ENCODE results near the gene GTF2F2. TPM values are rescaled to one million over a fixed set of nuclear protein-coding genes. Genes with fewer than 3 reads are reported as not detected.

GTF2F2 gene, protein sequence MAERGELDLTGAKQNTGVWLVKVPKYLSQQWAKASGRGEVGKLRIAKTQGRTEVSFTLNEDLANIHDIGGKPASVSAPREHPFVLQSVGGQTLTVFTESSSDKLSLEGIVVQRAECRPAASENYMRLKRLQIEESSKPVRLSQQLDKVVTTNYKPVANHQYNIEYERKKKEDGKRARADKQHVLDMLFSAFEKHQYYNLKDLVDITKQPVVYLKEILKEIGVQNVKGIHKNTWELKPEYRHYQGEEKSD
- polyA plus RNA-seq: 10 to 100 TPM; 15.1 to 19.0 TPM

DNA sequence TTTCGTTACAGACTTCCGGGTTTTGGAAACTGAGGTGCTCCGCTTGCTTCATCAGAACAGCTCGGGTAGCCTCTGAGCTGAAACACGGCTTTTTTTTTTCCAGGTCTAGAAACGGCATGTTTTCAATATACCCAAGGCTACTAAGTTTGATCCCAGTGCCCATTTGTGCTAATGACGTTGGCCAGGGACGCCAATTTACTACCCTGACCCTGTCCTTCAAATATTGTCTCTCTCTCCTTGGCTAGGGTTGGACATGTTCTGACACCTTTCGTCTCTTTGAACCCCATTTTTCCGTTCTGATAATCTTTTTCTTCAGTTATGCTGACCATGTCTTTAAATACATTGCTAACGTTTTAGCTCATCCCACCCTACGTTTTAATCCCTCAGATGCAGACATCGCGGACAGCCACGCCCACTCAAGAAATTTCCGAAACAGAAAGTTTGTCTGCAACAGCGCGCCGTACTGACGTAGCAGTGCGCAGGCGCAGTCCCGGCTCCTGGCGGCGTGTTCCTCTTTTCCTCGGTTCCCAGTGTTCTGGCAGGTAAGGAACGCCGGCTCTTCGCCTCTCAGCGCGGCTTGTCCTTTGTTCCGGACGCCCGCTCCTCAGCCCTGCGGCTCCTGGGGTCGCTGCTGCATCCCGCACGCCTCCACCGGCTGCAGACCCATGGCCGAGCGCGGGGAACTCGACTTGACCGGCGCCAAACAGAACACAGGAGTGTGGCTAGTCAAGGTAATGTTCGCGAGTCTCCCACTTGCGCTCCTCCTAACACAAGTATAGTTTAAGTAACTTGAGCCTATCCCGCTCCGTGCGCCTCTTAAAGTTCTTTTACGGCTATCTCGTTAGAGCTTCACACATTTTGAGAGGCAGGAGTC, at the start of gene GTF2F2:
TSS of gene GTF2F2 (plus strand) at position 520 of the 874 bp plus-strand sequence. CDS start at position 666, 146 bp downstream.
- H3K9me3 ChIP-seq (ENCODE audit: control insufficient read depth in 2 of 2, insufficient read depth in 1 of 2, low read depth in 1 of 2, low read length in 1 of 2): no peaks in the 10 kb centered on the region
- H3K27ac ChIP-seq (ENCODE audit: low read depth in 2 of 2, low read length in 1 of 2): peak within 1 kb of the TSS; percentile 81 to 84
- H3K36me3 ChIP-seq (ENCODE audit: control insufficient read depth in 2 of 2, insufficient read depth in 2 of 2, low read length in 1 of 2): peaks cover 0 to 3% of the 10 kb centered on the region in 2 donors
- peak within 1 kb of the TSS; percentile 79 to 88 for H3K4me3 ChIP-seq (ENCODE audit: low read depth in 1 of 2, low read length in 2 of 2)
- H3K4me1 ChIP-seq (ENCODE audit: control insufficient read depth in 2 of 2, insufficient read depth in 2 of 2, low read length in 1 of 2): peaks cover 0 to 2% of the 10 kb centered on the region in 2 donors
- no peaks in the 10 kb centered on the region for H3K27me3 ChIP-seq (ENCODE audit: control insufficient read depth in 1 of 2, insufficient read depth in 2 of 2, low read length in 2 of 2)
- WGBS, 2 donors: 0 to 1% methylated on average over 53 of the region's 53 CpGs

DNA sequence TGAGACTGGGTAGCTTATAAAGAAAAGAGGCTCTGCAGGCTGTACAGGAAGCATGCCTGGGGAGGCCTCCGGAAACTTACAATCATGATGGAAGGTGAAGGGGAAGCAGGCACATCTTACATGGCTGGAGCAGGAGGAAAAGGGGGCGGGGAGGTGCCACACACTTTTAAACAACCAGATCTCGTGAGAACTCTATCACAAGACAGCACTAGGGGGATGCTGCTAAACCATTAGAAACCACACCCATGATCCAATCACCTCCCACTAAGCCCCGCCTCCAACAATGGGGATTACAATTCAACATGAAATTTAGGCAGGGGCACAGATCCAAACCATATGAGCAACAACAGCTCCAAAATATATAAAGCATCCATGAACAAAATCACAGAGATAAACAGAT, 46.5 kb upstream of the GTF2F2 start:
- no peaks in the 10 kb centered on the region for H3K4me1 ChIP-seq (ENCODE audit: control insufficient read depth in 2 of 2, insufficient read depth in 2 of 2, low read length in 1 of 2)
- no peaks in the 10 kb centered on the region for H3K27me3 ChIP-seq (ENCODE audit: control insufficient read depth in 1 of 2, insufficient read depth in 2 of 2, low read length in 2 of 2)
- H3K9me3 ChIP-seq (ENCODE audit: control insufficient read depth in 2 of 2, insufficient read depth in 1 of 2, low read depth in 1 of 2, low read length in 1 of 2): no peaks in the 10 kb centered on the region
- no peaks in the 10 kb centered on the region for H3K36me3 ChIP-seq (ENCODE audit: control insufficient read depth in 2 of 2, insufficient read depth in 2 of 2, low read length in 1 of 2)
- WGBS, 2 donors: 80 to 81% methylated on average over 4 of the region's 4 CpGs
- no peak overlapping the region for H3K4me3 ChIP-seq (ENCODE audit: low read depth in 1 of 2, low read length in 2 of 2)
- H3K27ac ChIP-seq (ENCODE audit: low read depth in 2 of 2, low read length in 1 of 2): no peak overlapping the region

DNA sequence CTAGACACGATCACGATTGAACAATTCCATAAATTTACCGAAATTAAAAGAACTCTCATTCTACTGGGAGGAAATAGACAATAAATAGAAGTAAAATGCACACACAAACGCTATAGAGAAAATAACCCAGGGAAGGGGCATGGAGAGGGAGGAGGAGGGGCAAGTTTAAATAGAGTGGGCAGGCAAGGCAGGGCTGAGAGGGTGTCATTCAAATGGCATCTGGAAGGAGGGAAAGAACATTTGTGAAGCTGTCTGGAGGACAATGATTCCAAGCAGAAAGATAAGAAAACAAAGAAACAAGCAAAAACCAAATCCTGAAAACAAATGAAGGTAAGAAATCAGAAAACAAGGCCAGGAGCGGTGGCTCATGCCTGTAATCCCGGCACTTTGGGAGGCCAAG, 45.6 kb upstream of the GTF2F2 start:
- H3K27ac ChIP-seq (ENCODE audit: low read depth in 2 of 2, low read length in 1 of 2): no peak overlapping the region
- WGBS, 2 donors: 81 to 86% methylated on average over 6 of the region's 6 CpGs
- no peaks in the 10 kb centered on the region for H3K36me3 ChIP-seq (ENCODE audit: control insufficient read depth in 2 of 2, insufficient read depth in 2 of 2, low read length in 1 of 2)
- H3K4me3 ChIP-seq (ENCODE audit: low read depth in 1 of 2, low read length in 2 of 2): no peak overlapping the region
- no peaks in the 10 kb centered on the region for H3K27me3 ChIP-seq (ENCODE audit: control insufficient read depth in 1 of 2, insufficient read depth in 2 of 2, low read length in 2 of 2)
- no peaks in the 10 kb centered on the region for H3K9me3 ChIP-seq (ENCODE audit: control insufficient read depth in 2 of 2, insufficient read depth in 1 of 2, low read depth in 1 of 2, low read length in 1 of 2)
- no peaks in the 10 kb centered on the region for H3K4me1 ChIP-seq (ENCODE audit: control insufficient read depth in 2 of 2, insufficient read depth in 2 of 2, low read length in 1 of 2)

DNA sequence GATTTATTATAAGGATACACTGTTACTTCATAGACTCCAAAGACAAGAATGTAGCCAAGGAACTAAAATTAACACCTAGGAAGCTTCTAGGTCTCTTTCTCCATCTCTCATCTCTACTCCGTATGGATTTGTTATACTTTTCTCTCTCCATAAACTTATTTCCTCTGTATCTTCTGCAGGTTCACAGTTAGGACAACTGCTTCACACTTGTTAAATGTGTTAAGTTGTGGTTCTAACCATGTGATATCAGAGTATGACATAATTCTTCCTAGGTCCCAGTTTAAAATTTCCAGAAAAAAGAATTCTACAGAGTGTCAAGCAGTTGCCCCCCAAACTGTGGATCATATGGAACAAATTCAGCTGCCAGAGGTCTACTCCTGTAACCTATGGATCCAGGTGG, 42.3 kb upstream of the GTF2F2 start:
- Histone ChIP-seq H3K27ac (ENCODE audit: low read depth in 2 of 2, low read length in 1 of 2) (no peak overlapping the region), H3K4me1 (ENCODE audit: control insufficient read depth in 2 of 2, insufficient read depth in 2 of 2, low read length in 1 of 2) (no peaks in the 10 kb centered on the region), H3K27me3 (ENCODE audit: control insufficient read depth in 1 of 2, insufficient read depth in 2 of 2, low read length in 2 of 2) (no peaks in the 10 kb centered on the region), H3K36me3 (ENCODE audit: control insufficient read depth in 2 of 2, insufficient read depth in 2 of 2, low read length in 1 of 2) (no peaks in the 10 kb centered on the region), H3K9me3 (ENCODE audit: control insufficient read depth in 2 of 2, insufficient read depth in 1 of 2, low read depth in 1 of 2, low read length in 1 of 2) (no peaks in the 10 kb centered on the region), H3K4me3 (ENCODE audit: low read depth in 1 of 2, low read length in 2 of 2) (no peak overlapping the region)
- WGBS, 2 donors: 75 to 80% methylated on average over 1 of the region's 1 CpG

DNA sequence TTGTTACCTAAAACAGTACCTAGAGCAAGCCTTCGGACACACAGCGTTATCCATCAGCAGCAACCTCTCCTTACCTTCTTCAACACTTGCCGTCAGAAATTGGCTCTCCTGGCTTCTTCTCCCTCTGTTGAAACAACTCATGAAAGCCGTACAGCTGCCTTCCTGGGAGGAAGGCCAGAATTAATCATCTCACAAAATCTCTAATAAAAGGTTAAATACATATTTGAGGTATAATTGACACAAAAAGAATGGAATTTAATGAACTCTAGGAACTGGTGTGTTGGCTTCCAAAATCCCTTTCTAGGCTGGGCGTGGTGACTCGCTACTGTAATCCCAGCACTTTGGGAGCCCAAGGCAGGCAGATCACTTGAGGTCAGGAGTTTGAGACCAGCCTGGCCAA, 37.3 kb upstream of the GTF2F2 start:
- H3K27me3 ChIP-seq (ENCODE audit: control insufficient read depth in 1 of 2, insufficient read depth in 2 of 2, low read length in 2 of 2): no peaks in the 10 kb centered on the region
- H3K9me3 ChIP-seq (ENCODE audit: control insufficient read depth in 2 of 2, insufficient read depth in 1 of 2, low read depth in 1 of 2, low read length in 1 of 2): no peaks in the 10 kb centered on the region
- H3K4me1 ChIP-seq (ENCODE audit: control insufficient read depth in 2 of 2, insufficient read depth in 2 of 2, low read length in 1 of 2): no peaks in the 10 kb centered on the region
- WGBS, 2 donors: 52 to 70% methylated on average over 6 of the region's 6 CpGs
- no peaks in the 10 kb centered on the region for H3K36me3 ChIP-seq (ENCODE audit: control insufficient read depth in 2 of 2, insufficient read depth in 2 of 2, low read length in 1 of 2)
- no peak overlapping the region for H3K27ac ChIP-seq (ENCODE audit: low read depth in 2 of 2, low read length in 1 of 2)
- no peak overlapping the region for H3K4me3 ChIP-seq (ENCODE audit: low read depth in 1 of 2, low read length in 2 of 2)

DNA sequence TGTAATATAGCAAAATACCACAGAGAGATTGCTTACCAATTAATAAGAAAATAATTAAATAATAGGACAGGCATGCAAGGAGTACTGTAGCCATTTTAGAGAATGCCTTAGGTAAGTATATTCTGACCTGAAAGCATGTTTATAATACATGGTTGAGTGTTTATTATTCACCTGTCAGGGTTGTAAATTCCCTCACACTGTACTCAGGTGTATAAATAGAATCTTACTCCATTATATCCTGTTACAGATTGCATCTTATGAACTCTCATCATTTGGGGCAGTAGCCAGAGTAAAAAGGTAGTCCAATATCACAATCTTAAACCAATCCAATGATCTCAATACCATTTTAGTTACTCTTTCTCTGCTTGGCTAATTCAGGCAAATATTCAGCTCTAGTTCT, 35.8 kb upstream of the GTF2F2 start:
- Histone ChIP-seq H3K27me3 (ENCODE audit: control insufficient read depth in 1 of 2, insufficient read depth in 2 of 2, low read length in 2 of 2) (no peaks in the 10 kb centered on the region), H3K4me1 (ENCODE audit: control insufficient read depth in 2 of 2, insufficient read depth in 2 of 2, low read length in 1 of 2) (no peaks in the 10 kb centered on the region), H3K9me3 (ENCODE audit: control insufficient read depth in 2 of 2, insufficient read depth in 1 of 2, low read depth in 1 of 2, low read length in 1 of 2) (no peaks in the 10 kb centered on the region), H3K36me3 (ENCODE audit: control insufficient read depth in 2 of 2, insufficient read depth in 2 of 2, low read length in 1 of 2) (no peaks in the 10 kb centered on the region), H3K4me3 (ENCODE audit: low read depth in 1 of 2, low read length in 2 of 2) (no peak overlapping the region), H3K27ac (ENCODE audit: low read depth in 2 of 2, low read length in 1 of 2) (no peak overlapping the region)

DNA sequence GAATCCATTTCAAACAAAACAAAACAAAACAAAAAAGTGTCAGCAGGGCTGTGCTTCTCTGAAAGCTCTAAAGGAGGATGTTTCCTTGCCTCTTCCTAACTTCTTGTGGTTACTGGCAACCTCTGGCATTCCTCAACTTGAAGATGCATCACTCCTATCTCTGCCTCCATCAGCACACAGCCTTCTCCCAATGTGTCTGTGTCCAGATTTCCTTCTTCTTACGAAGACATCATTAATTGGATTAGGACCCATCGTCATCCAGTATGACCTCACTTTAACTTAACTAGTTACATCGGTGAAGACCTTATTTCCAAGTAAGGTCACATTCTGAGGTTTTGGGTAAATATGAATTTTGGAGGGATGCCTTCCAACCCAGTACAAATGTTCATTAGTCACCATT, 33.8 kb upstream of the GTF2F2 start:
- WGBS, 2 donors: 83 to 92% methylated on average over 3 of the region's 3 CpGs
- H3K36me3 ChIP-seq (ENCODE audit: control insufficient read depth in 2 of 2, insufficient read depth in 2 of 2, low read length in 1 of 2): no peaks in the 10 kb centered on the region
- no peak overlapping the region for H3K27ac ChIP-seq (ENCODE audit: low read depth in 2 of 2, low read length in 1 of 2)
- no peaks in the 10 kb centered on the region for H3K27me3 ChIP-seq (ENCODE audit: control insufficient read depth in 1 of 2, insufficient read depth in 2 of 2, low read length in 2 of 2)
- no peak overlapping the region for H3K4me3 ChIP-seq (ENCODE audit: low read depth in 1 of 2, low read length in 2 of 2)
- H3K4me1 ChIP-seq (ENCODE audit: control insufficient read depth in 2 of 2, insufficient read depth in 2 of 2, low read length in 1 of 2): no peaks in the 10 kb centered on the region
- no peaks in the 10 kb centered on the region for H3K9me3 ChIP-seq (ENCODE audit: control insufficient read depth in 2 of 2, insufficient read depth in 1 of 2, low read depth in 1 of 2, low read length in 1 of 2)

DNA sequence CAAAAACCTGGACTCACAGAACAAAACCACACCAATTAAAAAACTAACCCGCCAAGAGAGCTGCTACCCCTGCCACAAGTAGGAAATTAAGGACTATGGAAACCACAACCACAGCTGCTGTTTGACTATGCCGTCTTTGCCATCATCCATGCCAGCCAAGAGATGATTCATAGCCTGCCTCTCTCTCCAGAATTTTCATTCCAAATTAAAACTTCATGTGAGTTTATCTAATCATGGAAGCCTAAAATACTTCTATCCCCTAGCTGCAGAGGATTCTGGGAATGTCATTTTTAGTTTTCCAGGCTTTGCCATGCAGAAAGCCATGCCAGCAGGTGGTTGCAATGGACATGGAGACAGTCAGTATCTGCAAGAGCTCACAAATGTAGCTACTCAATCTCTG, 27.6 kb upstream of the GTF2F2 start:
- Histone ChIP-seq H3K27me3 (ENCODE audit: control insufficient read depth in 1 of 2, insufficient read depth in 2 of 2, low read length in 2 of 2) (peaks cover 0 to 2% of the 10 kb centered on the region in 2 donors), H3K27ac (ENCODE audit: low read depth in 2 of 2, low read length in 1 of 2) (no peak overlapping the region), H3K4me3 (ENCODE audit: low read depth in 1 of 2, low read length in 2 of 2) (no peak overlapping the region), H3K4me1 (ENCODE audit: control insufficient read depth in 2 of 2, insufficient read depth in 2 of 2, low read length in 1 of 2) (no peaks in the 10 kb centered on the region), H3K9me3 (ENCODE audit: control insufficient read depth in 2 of 2, insufficient read depth in 1 of 2, low read depth in 1 of 2, low read length in 1 of 2) (no peaks in the 10 kb centered on the region), H3K36me3 (ENCODE audit: control insufficient read depth in 2 of 2, insufficient read depth in 2 of 2, low read length in 1 of 2) (no peaks in the 10 kb centered on the region)
- WGBS, 2 donors: 31 to 45% methylated on average over 2 of the region's 2 CpGs

DNA sequence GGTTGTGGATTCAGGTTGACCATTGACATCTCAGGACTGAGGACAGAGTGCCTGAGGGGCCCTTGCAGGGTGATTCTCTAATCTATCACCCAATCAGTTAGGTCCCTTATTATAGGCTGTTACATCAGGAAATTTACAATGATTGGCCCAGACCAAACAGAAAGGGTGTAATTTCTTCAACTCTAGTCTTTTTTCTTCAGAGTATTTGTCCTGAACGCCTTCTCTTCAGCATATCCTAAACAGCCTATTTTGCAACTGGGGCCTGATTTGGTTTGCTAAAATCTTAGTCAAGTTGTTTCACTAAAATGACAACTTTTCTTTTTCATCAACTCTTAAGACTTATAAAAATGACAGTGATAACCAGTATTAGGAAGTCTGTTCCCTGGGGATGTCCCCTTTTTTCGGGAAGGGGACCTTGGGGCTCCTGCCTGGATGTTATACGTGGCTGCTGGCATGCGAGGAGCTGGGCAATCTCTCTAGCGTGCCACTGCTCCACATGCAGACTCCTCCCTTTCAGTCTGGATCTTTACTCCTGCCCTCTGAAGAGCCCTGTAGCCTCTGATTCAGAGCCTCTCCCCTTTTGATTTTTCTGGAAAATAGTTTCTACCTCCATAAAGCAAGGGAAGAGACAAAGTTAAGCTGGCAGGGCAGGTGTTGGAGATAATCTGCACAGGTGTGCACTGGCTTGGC, 19.6 kb upstream of the GTF2F2 start:
- WGBS, 2 donors: 89 to 91% methylated on average over 5 of the region's 5 CpGs
- Histone ChIP-seq H3K4me3 (ENCODE audit: low read depth in 1 of 2, low read length in 2 of 2) (no peak overlapping the region), H3K27me3 (ENCODE audit: control insufficient read depth in 1 of 2, insufficient read depth in 2 of 2, low read length in 2 of 2) (no peaks in the 10 kb centered on the region), H3K27ac (ENCODE audit: low read depth in 2 of 2, low read length in 1 of 2) (no peak overlapping the region), H3K9me3 (ENCODE audit: control insufficient read depth in 2 of 2, insufficient read depth in 1 of 2, low read depth in 1 of 2, low read length in 1 of 2) (no peaks in the 10 kb centered on the region), H3K36me3 (ENCODE audit: control insufficient read depth in 2 of 2, insufficient read depth in 2 of 2, low read length in 1 of 2) (no peaks in the 10 kb centered on the region), H3K4me1 (ENCODE audit: control insufficient read depth in 2 of 2, insufficient read depth in 2 of 2, low read length in 1 of 2) (no peaks in the 10 kb centered on the region)
